GM18858 (cell line): ENCODE results near the gene FJX1.
"Not testable (repeated sequence)": the region's sequence is repeated elsewhere in the genome, so short reads cannot be mapped to it uniquely, and the experiment has no call there.

Experiments
- ATAC-seq: cut with Tn5 transposase; IDR thresholded peaks from one replicate; pipeline ENCODE4 v1.9.1; 2021; ENCODE audit not compliant: unreplicated experiment

The FJX1 gene

GRCh38 chr11:35663408-35663702 is 45.1 kb downstream of the FJX1 start:
- ATAC-seq: no peak

GRCh38 chr11:35664977-35665441 is 46.7 kb downstream of the FJX1 start:
- ATAC-seq: no peak

GRCh38 chr11:35667257-35667656 is 49.0 kb downstream of the FJX1 start:
- no peak for ATAC-seq

GRCh38 chr11:35668350-35668749 is 50.1 kb downstream of the FJX1 start:
- not testable (repeated sequence) for ATAC-seq
